GM18867 (cell line): ENCODE measurements around the gene FAM72D.
"Not testable (repeated sequence)": the region's sequence is repeated elsewhere in the genome, so short reads cannot be mapped to it uniquely, and the experiment has no call there.

Experiments
- ATAC-seq: cut with Tn5 transposase; IDR thresholded peaks from one replicate; pipeline ENCODE4 v1.9.1; 2021; ENCODE audit warnings: mild to moderate bottlenecking, moderate library complexity; ENCODE audit not compliant: unreplicated experiment

The FAM72D gene

GRCh38 chr1:145144264-145144913, 48.6 kb downstream of the FAM72D start:
- ATAC-seq: not testable (repeated sequence)

- ATAC-seq: not testable (repeated sequence)
Measured at GRCh38 chr1:145146308-145146707, 50.5 kb downstream of the FAM72D start.

- not testable (repeated sequence) for ATAC-seq
Measured at GRCh38 chr1:145147172-145147571, 51.4 kb downstream of the FAM72D start.

GRCh38 chr1:145155421-145155820, 59.6 kb downstream of the FAM72D start:
- ATAC-seq: not testable (repeated sequence)

- ATAC-seq: not testable (repeated sequence)
Measured at GRCh38 chr1:145155873-145156272, 60.1 kb downstream of the FAM72D start.

GRCh38 chr1:145156891-145157610, 61.3 kb downstream of the FAM72D start:
- peak; percentile 38 for ATAC-seq

- peak; percentile 40 for ATAC-seq
Measured at GRCh38 chr1:145157715-145158114, 61.9 kb downstream of the FAM72D start.

- ATAC-seq: peak; percentile 60
Measured at GRCh38 chr1:145161046-145161752, 65.4 kb downstream of the FAM72D start.
